ENCODE measurements around the gene LACRT. TPM values are rescaled to one million over a fixed set of nuclear protein-coding genes. Genes with fewer than 3 reads are reported as not detected.

The LACRT gene
- polyA plus RNA-seq, 1 of the 3 experiments (the other 2 are of a cell fraction): not detected

- H3K9me3 ChIP-seq: no peaks in the 10 kb centered on the region
- 0% methylated on average over 2 of the region's 2 CpGs for WGBS (ENCODE audit: low lambda C conversion rate)
- no peaks in the 10 kb centered on the region for H3F3A ChIP-seq (replicated peaks; ENCODE audit: insufficient read depth)
- ChIA-PET CTCF (no interaction called here), POLR2A (no interaction called here)
- H3K27me3 ChIP-seq (ENCODE audit: insufficient read depth): peaks cover 21% of the 10 kb centered on the region
- H3K4me1 ChIP-seq (ENCODE audit: control insufficient read depth in 1 of 2, insufficient read depth in 2 of 2, low read depth in 1 of 2, low read length in 1 of 2): 0 out of 4 replicates have a peak, but pooled peaks cover 0 to 3% of the 10 kb centered on the region in 2 experiments
- no peak for TF ChIP-seq GATA2 (CRISPR knock-in tag; IDR thresholded peaks at IDR 0.05)
- TF ChIP-seq TEAD4 (IDR thresholded peaks at IDR 0.05; ENCODE audit: borderline replicate concordance, insufficient read depth): no peak
- TF ChIP-seq YY1 (IDR thresholded peaks at IDR 0.05; ENCODE audit: low read depth): no peak
- TF ChIP-seq, protein P1, sequence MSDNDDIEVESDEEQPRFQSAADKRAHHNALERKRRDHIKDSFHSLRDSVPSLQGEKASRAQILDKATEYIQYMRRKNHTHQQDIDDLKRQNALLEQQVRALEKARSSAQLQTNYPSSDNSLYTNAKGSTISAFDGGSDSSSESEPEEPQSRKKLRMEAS (IDR thresholded peaks at IDR 0.05; ENCODE audit: low read depth): no peak
- no peak for TF ChIP-seq ELF1 (IDR thresholded peaks at IDR 0.05)
- no peak for TF ChIP-seq SMC3 (IDR thresholded peaks at IDR 0.05; ENCODE audit: low read depth, low read length)
- TF ChIP-seq MXI1 (IDR thresholded peaks at IDR 0.05; ENCODE audit: low read depth, low read length): no peak
- no peak for TF ChIP-seq TAF1 (IDR thresholded peaks at IDR 0.05; ENCODE audit: borderline replicate concordance, low read depth, low read length)
- TF ChIP-seq ZBTB33 (IDR thresholded peaks at IDR 0.05; ENCODE audit: borderline replicate concordance, low read depth): no peak
- H3K4me2 ChIP-seq: no peak overlapping the region
- no peak overlapping the region for H2AFZ ChIP-seq (ENCODE audit: low read depth)
- H4K20me1 ChIP-seq (ENCODE audit: insufficient read depth): no peaks in the 10 kb centered on the region
- H3K9ac ChIP-seq: no peak overlapping the region
- no peak for DNase-seq
- no peaks in the 10 kb centered on the region for H3K9me2 ChIP-seq
- H3K27ac ChIP-seq (ENCODE audit: low read depth in 2 of 2, low read length in 1 of 2): no peak overlapping the region
- H3K4me3 ChIP-seq (ENCODE audit: low read depth in 2 of 2, low read length in 1 of 2): no peak overlapping the region
- no peaks in the 10 kb centered on the region for H3K36me3 ChIP-seq (replicated peaks in 1 of 2; ENCODE audit: control insufficient read depth in 1 of 2, insufficient read depth in 2 of 2, low read length in 1 of 2)
- H3K79me2 ChIP-seq (ENCODE audit: insufficient read depth): no peaks in the 10 kb centered on the region
Observed at GRCh38 chr12:54661048-54661447, 26.4 kb upstream of the LACRT start.

DNA sequence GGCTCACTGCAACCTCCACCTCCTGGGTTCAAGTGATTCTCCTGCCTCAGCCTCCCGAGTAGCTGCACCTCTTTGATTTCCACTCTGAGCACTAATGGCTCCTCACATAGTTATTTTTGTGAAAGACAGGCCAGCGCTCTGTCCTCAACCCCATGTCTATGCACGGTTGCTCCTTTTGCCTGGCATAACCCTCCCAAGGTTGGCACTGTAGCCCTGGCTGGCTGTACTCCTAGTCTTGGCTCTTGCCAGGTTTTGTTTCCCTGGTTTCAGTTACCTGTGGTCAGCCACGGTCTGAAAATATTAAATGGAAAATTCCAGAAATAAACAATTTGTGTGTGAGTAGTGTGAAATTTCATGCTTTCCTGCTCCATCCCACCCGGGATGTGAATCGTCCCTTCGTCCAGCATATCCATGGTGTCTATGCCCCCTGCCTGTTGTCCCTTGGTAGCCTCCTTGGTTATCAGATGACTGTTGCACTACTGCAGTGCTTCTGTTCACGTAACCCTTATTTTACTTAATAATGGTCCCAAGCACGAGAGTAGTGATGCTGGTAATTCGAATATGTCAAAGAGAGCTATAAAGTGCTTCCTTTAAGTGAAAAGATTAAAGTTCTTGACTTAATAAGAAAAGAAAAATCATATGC is 25.7 kb upstream of the LACRT start:
- DNase-seq: no peak
- Histone ChIP-seq H3K4me1 (ENCODE audit: control insufficient read depth in 1 of 2, insufficient read depth in 2 of 2, low read depth in 1 of 2, low read length in 1 of 2) (0 out of 4 replicates have a peak, but pooled peaks cover 0 to 3% of the 10 kb centered on the region in 2 experiments), H3K27ac (ENCODE audit: low read depth in 2 of 2, low read length in 1 of 2) (no peak overlapping the region), H3K4me3 (ENCODE audit: low read depth in 2 of 2, low read length in 1 of 2) (no peak overlapping the region), H3K36me3 (replicated peaks in 1 of 2; ENCODE audit: control insufficient read depth in 1 of 2, insufficient read depth in 2 of 2, low read length in 1 of 2) (no peaks in the 10 kb centered on the region), H3K9me2 (no peaks in the 10 kb centered on the region), H4K20me1 (ENCODE audit: insufficient read depth) (no peaks in the 10 kb centered on the region), H3K9ac (no peak overlapping the region), H3K4me2 (no peak overlapping the region), H3K27me3 (ENCODE audit: insufficient read depth) (peaks cover 21% of the 10 kb centered on the region), H3F3A (replicated peaks; ENCODE audit: insufficient read depth) (no peaks in the 10 kb centered on the region), H2AFZ (ENCODE audit: low read depth) (no peak overlapping the region), H3K79me2 (ENCODE audit: insufficient read depth) (no peaks in the 10 kb centered on the region), H3K9me3 (no peaks in the 10 kb centered on the region)
- TF ChIP-seq NFIC (IDR thresholded peaks at IDR 0.05; ENCODE audit: borderline replicate concordance) (no peak), EP300 (IDR thresholded peaks at IDR 0.05; ENCODE audit: borderline replicate concordance in 1 of 2, low read depth in 1 of 2, low read length in 1 of 2) (no peak), ELF1 (IDR thresholded peaks at IDR 0.05) (no peak), YY1 (IDR thresholded peaks at IDR 0.05; ENCODE audit: low read depth) (no peak), RXRA (IDR thresholded peaks at IDR 0.05; ENCODE audit: borderline replicate concordance, low read depth) (no peak)
- TF ChIP-seq, protein P1 (IDR thresholded peaks at IDR 0.05; ENCODE audit: low read depth): no peak
- TF ChIP-seq, protein P2, sequence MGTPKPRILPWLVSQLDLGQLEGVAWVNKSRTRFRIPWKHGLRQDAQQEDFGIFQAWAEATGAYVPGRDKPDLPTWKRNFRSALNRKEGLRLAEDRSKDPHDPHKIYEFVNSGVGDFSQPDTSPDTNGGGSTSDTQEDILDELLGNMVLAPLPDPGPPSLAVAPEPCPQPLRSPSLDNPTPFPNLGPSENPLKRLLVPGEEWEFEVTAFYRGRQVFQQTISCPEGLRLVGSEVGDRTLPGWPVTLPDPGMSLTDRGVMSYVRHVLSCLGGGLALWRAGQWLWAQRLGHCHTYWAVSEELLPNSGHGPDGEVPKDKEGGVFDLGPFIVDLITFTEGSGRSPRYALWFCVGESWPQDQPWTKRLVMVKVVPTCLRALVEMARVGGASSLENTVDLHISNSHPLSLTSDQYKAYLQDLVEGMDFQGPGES (IDR thresholded peaks at IDR 0.05; ENCODE audit: low read depth, low read length): no peak
- 6% methylated on average over 10 of the region's 10 CpGs for WGBS (ENCODE audit: low lambda C conversion rate)
- CTCF ChIA-PET: interaction anchor here (2.1 kb wide), 1 partner anchor 17 kb away, joined by 8 read pairs; no protein-coding TSS in a partner anchor
- POLR2A ChIA-PET: no interaction called here

Measured in SK-N-SH (cell line).